GM12872 (cell line): ENCODE results near the gene CCDC167.

ENCODE experiments used
- CTCF ChIP-seq: IDR thresholded peaks from 3 replicates; pipeline ENCODE4 v1.5.1; 2011; ENCODE audit warnings: low read depth, mild to moderate bottlenecking, low read length, moderate library complexity; ENCODE audit not compliant: insufficient read depth

CCDC167 gene

GRCh38 chr6:37454420-37455140, 45.1 kb downstream of the CCDC167 start:
- TF ChIP-seq CTCF = no peak

- no peak for TF ChIP-seq CTCF
Measured at GRCh38 chr6:37452522-37452921, 47.2 kb downstream of the CCDC167 start.

GRCh38 chr6:37451441-37452193, 48.1 kb downstream of the CCDC167 start:
- no peak for TF ChIP-seq CTCF

- no peak for TF ChIP-seq CTCF
Measured at GRCh38 chr6:37449984-37450383, 49.7 kb downstream of the CCDC167 start.

GRCh38 chr6:37442416-37443215, 57.1 kb downstream of the CCDC167 start:
- TF ChIP-seq CTCF = no peak

- TF ChIP-seq CTCF = no peak
Measured at GRCh38 chr6:37441651-37442050, 58.0 kb downstream of the CCDC167 start.

GRCh38 chr6:37438930-37439329, 60.8 kb downstream of the CCDC167 start:
- TF ChIP-seq CTCF = no peak
